Measurements from ENCODE around the gene OPRL1. TPM values are rescaled to one million over a fixed set of nuclear protein-coding genes. Genes with fewer than 3 reads are reported as not detected.

OPRL1 gene
- total RNA-seq, 4 donors from 2014 or later: 0.14 to 0.32 TPM; not detected in 2

DNA sequence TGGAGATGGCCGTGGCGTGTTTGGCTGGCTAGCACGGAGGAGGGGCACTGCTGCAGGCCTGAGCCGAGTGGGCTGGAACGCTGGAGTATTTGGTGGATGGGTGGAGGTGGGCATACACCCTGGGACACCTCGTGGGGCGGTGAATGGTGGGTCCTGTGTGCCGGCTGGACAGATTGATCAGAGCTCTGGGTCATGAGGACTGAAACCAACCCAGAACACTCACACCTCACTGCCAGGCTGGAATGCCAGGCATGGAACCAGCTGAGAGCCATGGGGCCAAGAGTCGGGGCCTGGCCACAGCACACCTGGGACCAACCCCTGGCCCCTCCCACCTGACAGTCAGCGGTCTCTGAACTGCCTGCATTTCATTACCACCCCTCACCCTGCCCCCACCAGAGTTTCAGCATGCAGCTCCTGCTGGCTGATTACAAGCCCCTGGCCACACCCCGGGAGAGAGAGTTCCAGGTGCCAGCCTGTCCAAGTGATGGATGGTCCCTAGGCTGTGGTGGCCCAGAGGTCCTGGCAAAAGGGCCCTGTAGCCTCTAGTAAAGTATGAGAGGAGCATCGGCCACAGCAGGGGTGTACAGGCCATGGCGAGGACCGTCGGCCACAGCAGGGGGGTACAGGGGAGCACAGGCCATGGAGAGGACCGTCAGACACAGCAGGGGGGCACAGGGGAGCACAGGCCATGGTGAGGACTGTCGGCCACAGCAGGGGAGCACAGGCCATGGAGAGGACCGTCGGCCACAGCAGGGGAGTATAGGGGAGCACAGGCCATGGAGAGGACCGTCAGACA lies 24.2 kb downstream of the OPRL1 start:
- Histone ChIP-seq H3K4me3 (no peak overlapping the region), H3K27me3 (peaks cover 43% of the 10 kb centered on the region), H3K9me3 (no peaks in the 10 kb centered on the region), H3K4me1 (peaks cover 0 to 10% (median 7%) of the 10 kb centered on the region in 4 donors), H3K36me3 (no peaks in the 10 kb centered on the region), H3K27ac (no peak overlapping the region)
- WGBS, 2 donors (ENCODE audit: low coverage in 1 of 2): 74 to 77% methylated on average over 7 to 20 of the region's 20 CpGs
- TF ChIP-seq, protein P1, sequence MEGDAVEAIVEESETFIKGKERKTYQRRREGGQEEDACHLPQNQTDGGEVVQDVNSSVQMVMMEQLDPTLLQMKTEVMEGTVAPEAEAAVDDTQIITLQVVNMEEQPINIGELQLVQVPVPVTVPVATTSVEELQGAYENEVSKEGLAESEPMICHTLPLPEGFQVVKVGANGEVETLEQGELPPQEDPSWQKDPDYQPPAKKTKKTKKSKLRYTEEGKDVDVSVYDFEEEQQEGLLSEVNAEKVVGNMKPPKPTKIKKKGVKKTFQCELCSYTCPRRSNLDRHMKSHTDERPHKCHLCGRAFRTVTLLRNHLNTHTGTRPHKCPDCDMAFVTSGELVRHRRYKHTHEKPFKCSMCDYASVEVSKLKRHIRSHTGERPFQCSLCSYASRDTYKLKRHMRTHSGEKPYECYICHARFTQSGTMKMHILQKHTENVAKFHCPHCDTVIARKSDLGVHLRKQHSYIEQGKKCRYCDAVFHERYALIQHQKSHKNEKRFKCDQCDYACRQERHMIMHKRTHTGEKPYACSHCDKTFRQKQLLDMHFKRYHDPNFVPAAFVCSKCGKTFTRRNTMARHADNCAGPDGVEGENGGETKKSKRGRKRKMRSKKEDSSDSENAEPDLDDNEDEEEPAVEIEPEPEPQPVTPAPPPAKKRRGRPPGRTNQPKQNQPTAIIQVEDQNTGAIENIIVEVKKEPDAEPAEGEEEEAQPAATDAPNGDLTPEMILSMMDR (IDR thresholded peaks at IDR 0.05): no peak
- TF ChIP-seq POLR2A (IDR thresholded peaks at IDR 0.05) (no peak), EP300 (IDR thresholded peaks at IDR 0.05; ENCODE audit: low read depth) (no peak), POLR2AphosphoS5 (IDR thresholded peaks at IDR 0.05) (no peak)
- intact Hi-C loops (cut with DNase I; ENCODE audit: low total_unique reads): no loop called here
- DNase-seq: peak; percentile 3
- in situ Hi-C loops (cut with MboI; ENCODE audit: low pct_ligation_motif_present in 1 of 4, low pct_unique_long_range_greater_than_20kb in 1 of 4, low sequenced_read_pairs in 3 of 4): no loop called here

DNA sequence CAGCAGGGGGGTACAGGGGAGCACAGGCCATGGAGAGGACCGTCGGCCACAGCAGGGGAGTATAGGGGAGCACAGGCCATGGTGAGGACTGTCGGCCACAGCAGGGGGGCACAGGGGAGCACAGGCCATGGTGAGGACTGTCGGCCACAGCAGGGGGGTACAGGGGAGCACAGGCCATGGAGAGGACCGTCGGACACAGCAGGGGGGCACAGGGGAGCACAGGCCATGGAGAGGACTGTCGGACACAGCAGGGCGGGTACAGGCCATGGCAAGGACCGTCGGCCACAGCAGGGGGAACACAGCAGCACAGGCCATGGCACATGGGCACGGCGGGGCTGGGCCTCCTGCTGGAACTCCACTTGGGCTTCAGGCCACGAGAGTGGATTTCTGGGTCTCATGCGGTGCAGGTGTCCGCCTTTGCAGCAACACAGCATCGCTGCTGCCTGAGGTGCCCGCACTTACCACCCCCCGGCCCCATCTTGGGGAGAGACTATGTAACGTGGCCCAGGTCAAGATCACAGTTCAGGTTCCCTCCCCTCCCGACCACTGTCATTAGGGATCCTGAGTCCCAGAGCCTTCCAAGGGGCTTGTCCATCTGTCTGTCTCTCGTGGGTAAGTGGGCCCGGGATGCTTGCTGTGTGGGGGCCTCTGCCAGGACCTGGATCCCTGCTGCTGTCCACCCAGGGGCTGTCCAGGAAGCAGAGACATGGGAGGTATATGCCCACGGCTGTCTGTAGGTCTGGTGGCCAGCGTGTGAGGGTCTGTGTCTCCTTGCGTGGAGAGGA lies 25.0 kb downstream of the OPRL1 start:
- H3K36me3 ChIP-seq: no peaks in the 10 kb centered on the region
- H3K9me3 ChIP-seq: no peaks in the 10 kb centered on the region
- peak; percentile 1 for DNase-seq
- WGBS, 2 donors (ENCODE audit: low coverage in 1 of 2): 84% methylated on average over 24 of the region's 25 CpGs; no CpG with 5 or more reads in 1 of the 2 donors
- TF ChIP-seq POLR2A (IDR thresholded peaks at IDR 0.05) (no peak), EP300 (IDR thresholded peaks at IDR 0.05; ENCODE audit: low read depth) (no peak), POLR2AphosphoS5 (IDR thresholded peaks at IDR 0.05) (no peak)
- TF ChIP-seq, protein P1 (IDR thresholded peaks at IDR 0.05): no peak
- in situ Hi-C loops (cut with MboI; ENCODE audit: low pct_ligation_motif_present in 1 of 4, low pct_unique_long_range_greater_than_20kb in 1 of 4, low sequenced_read_pairs in 3 of 4) (no loop called here), intact Hi-C loops (cut with DNase I; ENCODE audit: low total_unique reads) (no loop called here)
- H3K4me3 ChIP-seq: no peak overlapping the region
- H3K27ac ChIP-seq: no peak overlapping the region
- peaks cover 0 to 10% (median 7%) of the 10 kb centered on the region in 4 donors for H3K4me1 ChIP-seq
- peaks cover 43% of the 10 kb centered on the region for H3K27me3 ChIP-seq

DNA sequence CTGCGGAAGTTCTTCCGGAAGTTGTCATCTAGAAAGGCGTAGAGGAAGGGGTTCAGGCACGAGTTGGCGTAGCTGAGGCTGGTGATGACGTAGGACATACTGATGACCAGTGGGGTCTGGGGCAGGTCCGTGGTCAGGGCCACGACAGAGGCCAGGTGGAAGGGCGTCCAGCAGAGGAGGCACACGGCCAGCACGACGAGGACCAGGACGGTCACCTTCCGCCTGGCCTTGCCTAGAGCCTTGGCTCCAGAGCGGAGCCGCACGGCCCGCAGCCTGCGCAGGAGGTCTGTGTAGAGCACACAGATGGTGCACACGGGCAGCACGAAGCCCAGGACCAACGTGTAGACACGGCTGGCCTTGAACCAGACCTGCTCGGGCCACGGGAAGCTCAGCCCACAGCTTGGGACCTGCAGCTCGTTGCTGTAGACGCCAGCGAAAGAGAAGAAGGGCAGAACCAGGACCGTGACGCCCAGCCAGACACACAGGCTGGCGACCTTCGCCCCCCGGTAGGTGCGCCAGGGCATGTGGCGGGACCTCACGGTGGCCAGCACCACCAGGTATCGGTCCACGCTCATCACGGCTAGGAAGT lies 26.1 kb downstream of the OPRL1 start:
- DNase-seq: peak; percentile 4
- 85 to 89% methylated on average over 4 to 35 of the region's 39 CpGs for WGBS, 2 donors (ENCODE audit: low coverage in 1 of 2)
- intact Hi-C loops (cut with DNase I; ENCODE audit: low total_unique reads) (no loop called here), in situ Hi-C loops (cut with MboI; ENCODE audit: low pct_ligation_motif_present in 1 of 4, low pct_unique_long_range_greater_than_20kb in 1 of 4, low sequenced_read_pairs in 3 of 4) (no loop called here)
- Histone ChIP-seq H3K4me3 (no peak overlapping the region), H3K27me3 (peaks cover 34% of the 10 kb centered on the region), H3K9me3 (no peaks in the 10 kb centered on the region), H3K27ac (no peak overlapping the region), H3K4me1 (peaks cover 0 to 10% (median 7%) of the 10 kb centered on the region in 4 donors), H3K36me3 (no peaks in the 10 kb centered on the region)
- TF ChIP-seq POLR2AphosphoS5 (IDR thresholded peaks at IDR 0.05) (no peak), POLR2A (IDR thresholded peaks at IDR 0.05) (no peak), EP300 (IDR thresholded peaks at IDR 0.05; ENCODE audit: low read depth) (no peak)
- TF ChIP-seq, protein P1 (IDR thresholded peaks at IDR 0.05): no peak

DNA sequence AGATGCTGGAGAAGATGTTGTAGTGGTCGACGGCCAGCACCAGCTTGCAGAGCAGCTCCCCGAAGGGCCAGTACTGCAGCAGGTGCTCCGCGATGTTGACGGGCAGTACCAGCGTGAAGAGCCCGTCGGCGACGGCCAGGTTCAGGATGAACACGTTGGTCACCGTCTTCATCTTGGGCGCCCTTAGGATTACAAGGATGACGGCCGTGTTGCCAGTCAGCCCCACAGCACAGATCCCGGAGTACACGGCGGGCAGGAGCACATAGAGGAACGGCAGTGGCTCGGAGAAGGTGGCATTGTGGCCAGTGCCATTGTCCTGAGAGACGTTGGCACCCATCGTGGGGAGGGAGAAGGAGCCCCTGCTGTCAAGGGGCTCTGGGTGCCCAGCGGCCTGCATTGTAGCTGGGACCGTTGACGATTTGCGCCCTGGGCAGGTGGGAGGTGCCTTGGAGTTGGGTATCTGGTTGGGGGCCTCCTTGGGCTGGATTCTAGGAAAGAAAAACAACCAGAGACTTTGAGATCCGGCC lies 26.6 kb downstream of the OPRL1 start:
- Histone ChIP-seq H3K4me3 (no peak overlapping the region), H3K27me3 (peaks cover 29% of the 10 kb centered on the region), H3K36me3 (no peaks in the 10 kb centered on the region), H3K27ac (no peak overlapping the region), H3K9me3 (no peaks in the 10 kb centered on the region), H3K4me1 (peaks cover 0 to 10% (median 7%) of the 10 kb centered on the region in 4 donors)
- TF ChIP-seq EP300 (IDR thresholded peaks at IDR 0.05; ENCODE audit: low read depth) (no peak), POLR2AphosphoS5 (IDR thresholded peaks at IDR 0.05) (no peak), POLR2A (IDR thresholded peaks at IDR 0.05) (no peak)
- TF ChIP-seq, protein P1 (IDR thresholded peaks at IDR 0.05): no peak
- DNase-seq: peak; percentile 2
- 87 to 88% methylated on average over 10 to 28 of the region's 28 CpGs for WGBS, 2 donors (ENCODE audit: low coverage in 1 of 2)
- intact Hi-C loops (cut with DNase I; ENCODE audit: low total_unique reads): no loop called here
- in situ Hi-C loops (cut with MboI; ENCODE audit: low pct_ligation_motif_present in 1 of 4, low pct_unique_long_range_greater_than_20kb in 1 of 4, low sequenced_read_pairs in 3 of 4): no loop called here
